ENCODE data around the gene FOXJ3.
A peak's percentile ranks its signal among the peaks of the same experiment; 100 is the strongest.

Gene FOXJ3

DNA sequence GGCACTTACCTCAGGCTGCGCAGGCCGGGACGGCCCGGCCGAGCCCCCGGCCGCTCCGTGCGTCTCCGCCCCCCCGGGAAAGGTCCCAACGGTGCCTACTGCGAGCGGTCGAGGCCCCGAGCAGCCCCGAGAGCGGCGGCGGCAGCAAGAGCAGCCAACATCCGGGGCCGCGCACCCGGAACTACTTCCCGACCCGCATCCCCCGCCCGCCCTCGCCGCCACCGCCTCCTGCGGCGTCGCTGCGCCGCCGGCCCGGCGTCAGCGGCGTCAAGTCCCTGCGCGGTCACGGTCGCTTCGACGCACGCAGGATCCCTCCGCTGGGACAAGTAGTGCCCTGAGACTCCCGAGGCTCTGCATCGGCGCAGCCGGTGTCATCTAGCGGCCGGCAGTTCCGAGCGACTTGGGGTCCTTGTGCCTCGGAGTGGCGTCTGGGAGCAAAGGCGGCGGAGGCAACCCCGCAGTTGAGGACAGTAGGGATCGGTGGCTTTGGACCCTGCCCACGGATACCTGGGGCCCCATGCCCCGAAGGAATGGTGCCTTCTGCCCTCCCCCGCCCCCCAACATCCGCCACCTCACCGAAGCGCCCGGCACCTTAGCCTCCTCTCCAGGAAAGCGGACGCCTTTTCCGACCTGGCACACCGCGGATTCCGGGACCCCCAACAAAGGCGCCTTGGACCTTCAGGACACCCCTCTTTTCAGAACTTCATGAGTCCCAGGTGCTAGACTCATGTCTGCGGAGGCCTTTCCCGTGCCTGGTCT is at the start of gene FOXJ3:
Gene FOXJ3 (minus strand): TSS at position 186 of the 759 bp plus-strand sequence. CDS start 24,142 bp downstream, outside the sequence.
- peaks cover 47% of the 10 kb centered on the region for H3K79me2 ChIP-seq (ENCODE audit: control insufficient read depth, insufficient read depth, low read length, unreplicated experiment)

DNA sequence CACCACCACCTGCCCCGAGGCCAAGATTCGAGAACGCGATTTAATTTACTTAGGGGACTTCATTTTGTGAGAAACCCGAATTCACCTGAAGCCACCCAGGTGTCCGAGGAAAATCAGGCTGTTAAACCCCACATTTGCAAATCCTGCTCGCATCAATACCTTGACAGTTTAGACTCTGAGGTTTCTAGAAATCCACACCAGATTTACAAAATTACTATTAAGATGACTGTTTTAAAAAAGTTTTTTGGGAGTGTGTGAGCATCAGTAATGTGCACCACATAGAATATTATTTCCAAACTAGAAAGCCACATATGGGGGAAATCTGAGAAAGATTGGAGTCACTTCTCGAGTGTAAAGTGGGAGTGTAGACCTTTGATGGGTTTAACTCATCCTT is 46.2 kb upstream of the FOXJ3 start:
- Histone ChIP-seq H3K27ac (ENCODE audit: low read depth, low read length) (no peak overlapping the region), H3K36me3 (ENCODE audit: insufficient read depth, low read length) (no peaks in the 10 kb centered on the region), H3K79me2 (ENCODE audit: control insufficient read depth, insufficient read depth, low read length, unreplicated experiment) (no peaks in the 10 kb centered on the region), H3K27me3 (ENCODE audit: insufficient read depth, low read length) (peaks cover 63% of the 10 kb centered on the region), H3K4me3 (ENCODE audit: low read depth, low read length) (peak overlapping the region; percentile 62; the same call in 1 of the 2 replicates), H2AFZ (ENCODE audit: low read length, unreplicated experiment) (no peak overlapping the region), H3K4me1 (ENCODE audit: control insufficient read depth, insufficient read depth, low read length, unreplicated experiment) (no peaks in the 10 kb centered on the region)

More for the DNA sequence above, at the start of gene FOXJ3:
- Histone ChIP-seq H3K27ac (ENCODE audit: low read depth, low read length) (peak within 1 kb of the TSS; percentile 55), H3K4me3 (ENCODE audit: low read depth, low read length) (peak within 1 kb of the TSS; percentile 84), H3K27me3 (ENCODE audit: insufficient read depth, low read length) (no peaks in the 10 kb centered on the region), H3K4me1 (ENCODE audit: control insufficient read depth, insufficient read depth, low read length, unreplicated experiment) (peaks cover 15% of the 10 kb centered on the region), H3K36me3 (ENCODE audit: insufficient read depth, low read length) (no peaks in the 10 kb centered on the region), H2AFZ (ENCODE audit: low read length, unreplicated experiment) (peak within 1 kb of the TSS; percentile 93)

DNA sequence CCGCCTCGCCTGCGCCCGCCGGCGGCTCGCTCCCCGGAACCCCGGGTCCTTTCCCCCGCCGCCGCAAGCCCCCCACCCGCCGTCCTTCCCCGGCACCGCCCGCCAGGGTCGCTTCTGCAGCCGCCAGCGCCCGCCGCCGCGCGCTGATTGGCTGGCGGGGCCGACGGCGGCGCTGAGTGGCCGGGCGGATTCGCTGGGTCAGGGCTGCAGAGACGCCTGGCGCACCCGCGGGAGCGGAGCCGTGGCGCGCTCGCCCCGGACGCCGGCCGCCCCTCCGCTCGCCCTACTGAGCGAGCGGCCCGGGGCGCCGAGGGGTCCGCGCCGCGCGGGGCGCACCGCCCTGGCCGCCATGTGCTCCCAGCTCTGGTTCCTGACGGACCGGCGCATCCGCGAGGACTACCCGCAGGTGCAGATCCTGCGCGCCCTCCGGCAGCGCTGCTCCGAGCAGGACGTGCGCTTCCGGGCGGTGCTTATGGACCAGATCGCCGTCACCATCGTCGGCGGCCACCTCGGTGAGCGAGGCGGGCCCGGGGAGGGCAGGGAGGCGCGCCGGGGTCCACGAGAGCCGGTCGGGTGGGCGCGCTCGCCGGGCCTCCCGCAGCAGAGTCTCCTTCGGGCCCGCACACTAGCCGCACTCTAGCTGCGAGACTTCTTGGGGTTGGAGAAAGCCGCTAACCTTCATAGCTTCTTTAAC is 45.7 kb upstream of the FOXJ3 start, which contains the start of gene RIMKLA:
Gene RIMKLA (plus strand): TSS at position 207 of the 694 bp plus-strand sequence. CDS start 143 bp downstream, at position 350.
- Histone ChIP-seq H3K4me1 (ENCODE audit: control insufficient read depth, insufficient read depth, low read length, unreplicated experiment) (no peaks in the 10 kb centered on the region), H3K4me3 (ENCODE audit: low read depth, low read length) (peak within 1 kb of the TSS; percentile 62), H3K79me2 (ENCODE audit: control insufficient read depth, insufficient read depth, low read length, unreplicated experiment) (no peaks in the 10 kb centered on the region), H2AFZ (ENCODE audit: low read length, unreplicated experiment) (peak within 1 kb of the TSS; percentile 51), H3K36me3 (ENCODE audit: insufficient read depth, low read length) (no peaks in the 10 kb centered on the region), H3K27ac (ENCODE audit: low read depth, low read length) (no peak within 1 kb of the TSS), H3K27me3 (ENCODE audit: insufficient read depth, low read length) (peaks cover 63% of the 10 kb centered on the region)

DNA sequence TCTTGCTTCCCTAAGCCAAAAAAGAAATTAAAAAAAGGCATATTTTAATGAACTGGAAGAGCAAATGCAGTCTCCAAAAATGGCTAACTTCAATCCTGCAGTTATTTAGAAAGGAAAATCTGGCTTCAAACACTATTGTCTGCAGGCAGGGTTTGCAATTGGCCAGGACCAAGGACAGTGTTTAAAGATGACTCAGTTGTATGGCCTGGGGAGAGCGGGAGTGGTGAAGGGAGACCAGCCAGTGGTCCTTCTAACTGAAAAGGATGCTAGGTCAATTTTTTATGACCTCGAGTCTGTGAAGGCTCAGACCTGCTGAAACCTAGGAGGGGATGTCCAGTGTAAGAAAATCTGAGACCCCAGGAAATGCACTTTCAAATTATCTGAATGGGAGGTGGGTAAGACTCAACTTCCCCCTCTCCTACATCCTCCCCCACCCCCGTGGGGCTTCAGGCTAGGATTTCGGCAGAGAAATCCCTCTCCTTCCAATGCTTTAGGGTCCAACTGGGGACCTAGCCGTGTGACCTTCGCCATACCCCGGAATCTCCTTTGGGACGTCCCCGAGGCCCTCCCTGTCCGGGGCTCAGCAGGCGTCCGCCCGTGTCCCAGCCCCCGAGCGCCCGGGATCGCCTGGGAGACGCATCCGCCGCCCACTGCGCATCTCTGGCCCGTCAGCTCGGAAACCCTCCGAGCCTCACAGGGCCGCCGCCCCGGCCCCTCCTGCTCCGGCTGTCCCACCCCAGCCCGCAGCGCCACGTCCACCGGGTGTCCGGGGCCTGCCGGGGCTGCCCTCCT is 45.0 kb upstream of the FOXJ3 start:
- H3K4me1 ChIP-seq (ENCODE audit: control insufficient read depth, insufficient read depth, low read length, unreplicated experiment) = no peaks in the 10 kb centered on the region
- peaks cover 63% of the 10 kb centered on the region for H3K27me3 ChIP-seq (ENCODE audit: insufficient read depth, low read length)
- peak overlapping the region; percentile 62 for H3K4me3 ChIP-seq (ENCODE audit: low read depth, low read length)
- no peaks in the 10 kb centered on the region for H3K79me2 ChIP-seq (ENCODE audit: control insufficient read depth, insufficient read depth, low read length, unreplicated experiment)
- peak overlapping the region; percentile 51 for H2AFZ ChIP-seq (ENCODE audit: low read length, unreplicated experiment)
- H3K27ac ChIP-seq (ENCODE audit: low read depth, low read length) = no peak overlapping the region
- H3K36me3 ChIP-seq (ENCODE audit: insufficient read depth, low read length) = no peaks in the 10 kb centered on the region

- H3K79me2 ChIP-seq (ENCODE audit: control insufficient read depth, insufficient read depth, low read length, unreplicated experiment) = no peaks in the 10 kb centered on the region
- no peaks in the 10 kb centered on the region for H3K36me3 ChIP-seq (ENCODE audit: insufficient read depth, low read length)
- H3K4me3 ChIP-seq (ENCODE audit: low read depth, low read length) = no peak overlapping the region
- H3K4me1 ChIP-seq (ENCODE audit: control insufficient read depth, insufficient read depth, low read length, unreplicated experiment) = no peaks in the 10 kb centered on the region
- peaks cover 58% of the 10 kb centered on the region for H3K27me3 ChIP-seq (ENCODE audit: insufficient read depth, low read length)
- H2AFZ ChIP-seq (ENCODE audit: low read length, unreplicated experiment) = no peak overlapping the region
- no peak overlapping the region for H3K27ac ChIP-seq (ENCODE audit: low read depth, low read length)
Observed at GRCh38 chr1:42372796-42373195, 37.8 kb upstream of the FOXJ3 start.

DNA sequence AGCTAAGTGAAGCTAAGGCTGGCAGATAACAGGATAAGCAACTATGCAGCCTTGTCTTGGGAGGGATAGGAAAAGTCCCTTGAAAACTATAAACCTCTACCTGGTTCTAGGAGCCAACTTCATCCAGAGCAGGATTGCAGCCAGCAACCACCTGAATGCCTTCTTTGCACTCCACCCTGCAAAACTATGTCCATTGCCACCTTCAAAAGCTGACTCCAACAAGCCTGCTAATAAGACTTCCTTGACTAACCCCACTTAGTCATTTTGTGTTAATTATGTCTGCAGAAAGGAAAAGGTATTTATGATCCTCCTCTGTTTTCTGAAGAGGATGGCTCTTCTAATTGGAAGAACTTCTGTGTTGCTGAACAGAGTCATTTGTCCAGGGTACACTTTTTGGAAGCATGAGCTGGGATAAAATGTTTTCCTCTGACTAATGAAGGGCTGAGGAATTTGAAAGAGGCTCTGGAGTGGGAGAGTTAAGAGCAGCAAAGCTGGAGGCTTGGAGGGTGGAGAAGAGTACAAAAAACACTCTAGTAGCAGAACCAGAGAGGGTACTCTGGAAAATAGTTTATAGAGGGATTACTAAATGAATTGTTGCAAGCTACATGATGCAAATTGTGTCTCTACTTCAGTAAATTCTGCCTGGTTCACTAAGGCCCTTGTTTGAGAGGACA is 36.0 kb upstream of the FOXJ3 start:
- H3K36me3 ChIP-seq (ENCODE audit: insufficient read depth, low read length) = no peaks in the 10 kb centered on the region

GRCh38 chr1:42369471-42369870 is 34.4 kb upstream of the FOXJ3 start:
- Histone ChIP-seq H3K79me2 (ENCODE audit: control insufficient read depth, insufficient read depth, low read length, unreplicated experiment) (no peaks in the 10 kb centered on the region), H3K36me3 (ENCODE audit: insufficient read depth, low read length) (no peaks in the 10 kb centered on the region), H3K4me3 (ENCODE audit: low read depth, low read length) (no peak overlapping the region), H3K27ac (ENCODE audit: low read depth, low read length) (no peak overlapping the region), H3K4me1 (ENCODE audit: control insufficient read depth, insufficient read depth, low read length, unreplicated experiment) (no peaks in the 10 kb centered on the region), H2AFZ (ENCODE audit: low read length, unreplicated experiment) (no peak overlapping the region), H3K27me3 (ENCODE audit: insufficient read depth, low read length) (peaks cover 53% of the 10 kb centered on the region)

More for the DNA sequence above, 36.0 kb upstream of the FOXJ3 start:
- H2AFZ ChIP-seq (ENCODE audit: low read length, unreplicated experiment) = no peak overlapping the region
- no peaks in the 10 kb centered on the region for H3K4me1 ChIP-seq (ENCODE audit: control insufficient read depth, insufficient read depth, low read length, unreplicated experiment)
- no peak overlapping the region for H3K4me3 ChIP-seq (ENCODE audit: low read depth, low read length)
- no peaks in the 10 kb centered on the region for H3K79me2 ChIP-seq (ENCODE audit: control insufficient read depth, insufficient read depth, low read length, unreplicated experiment)
- H3K27me3 ChIP-seq (ENCODE audit: insufficient read depth, low read length) = peaks cover 53% of the 10 kb centered on the region
- H3K27ac ChIP-seq (ENCODE audit: low read depth, low read length) = no peak overlapping the region

DNA sequence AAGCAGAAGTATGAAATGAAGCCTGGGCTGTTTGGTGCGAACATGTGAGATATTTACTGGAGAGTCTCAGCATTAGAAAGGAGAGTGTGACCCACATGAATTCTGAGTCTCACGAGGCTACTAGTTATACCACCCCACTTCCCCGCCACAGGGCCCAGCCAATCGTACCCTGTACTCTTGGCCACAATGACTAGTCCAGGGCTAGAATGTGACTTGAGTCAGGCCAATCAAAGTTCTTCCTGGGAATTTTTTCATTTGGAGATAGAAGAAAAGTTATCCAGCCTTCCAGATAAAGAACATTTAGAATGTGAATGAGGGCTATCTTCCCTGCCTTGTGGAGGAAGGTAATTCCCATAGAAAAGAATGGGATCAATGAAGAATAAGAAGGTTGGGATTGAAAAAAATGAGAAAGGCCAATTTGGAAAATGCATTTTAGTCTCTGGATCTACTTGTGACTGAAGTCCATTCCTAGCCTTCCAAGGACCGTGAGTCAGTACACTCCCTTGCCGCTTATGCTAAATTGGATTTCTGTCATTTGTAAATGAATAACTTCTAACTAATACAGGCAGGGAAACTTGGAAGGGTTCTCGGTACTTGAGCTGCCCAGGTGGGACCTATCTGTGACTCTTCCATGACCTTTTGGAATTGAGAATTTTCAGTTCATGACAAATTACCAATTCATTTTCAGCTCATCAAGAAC is 33.2 kb upstream of the FOXJ3 start:
- no peak overlapping the region for H2AFZ ChIP-seq (ENCODE audit: low read length, unreplicated experiment)
- no peak overlapping the region for H3K27ac ChIP-seq (ENCODE audit: low read depth, low read length)
- no peaks in the 10 kb centered on the region for H3K4me1 ChIP-seq (ENCODE audit: control insufficient read depth, insufficient read depth, low read length, unreplicated experiment)
- H3K79me2 ChIP-seq (ENCODE audit: control insufficient read depth, insufficient read depth, low read length, unreplicated experiment) = no peaks in the 10 kb centered on the region
- H3K27me3 ChIP-seq (ENCODE audit: insufficient read depth, low read length) = peaks cover 53% of the 10 kb centered on the region
- H3K36me3 ChIP-seq (ENCODE audit: insufficient read depth, low read length) = no peaks in the 10 kb centered on the region
- no peak overlapping the region for H3K4me3 ChIP-seq (ENCODE audit: low read depth, low read length)

DNA sequence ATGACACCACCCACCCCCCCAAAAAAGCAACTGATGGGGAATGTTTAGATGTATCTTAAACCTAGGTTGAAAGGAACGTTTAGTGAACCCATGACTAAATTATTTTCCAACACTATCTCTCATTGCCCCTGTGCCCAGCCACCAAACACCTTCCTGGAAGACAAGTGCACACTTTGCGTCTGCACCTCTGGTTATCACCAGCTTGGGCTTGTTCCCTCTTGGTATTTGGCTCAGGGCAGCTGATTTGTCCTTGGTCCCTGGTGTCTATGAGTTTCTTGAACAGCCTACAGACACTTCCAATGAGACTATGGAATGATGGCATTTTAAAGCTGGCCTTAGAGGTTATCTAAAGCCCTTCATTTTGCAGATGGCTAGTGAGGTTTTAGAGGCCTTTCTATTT is 30.1 kb upstream of the FOXJ3 start:
- H3K27me3 ChIP-seq (ENCODE audit: insufficient read depth, low read length) = peaks cover 51% of the 10 kb centered on the region
- no peak overlapping the region for H3K4me3 ChIP-seq (ENCODE audit: low read depth, low read length)
- no peaks in the 10 kb centered on the region for H3K36me3 ChIP-seq (ENCODE audit: insufficient read depth, low read length)
- no peaks in the 10 kb centered on the region for H3K4me1 ChIP-seq (ENCODE audit: control insufficient read depth, insufficient read depth, low read length, unreplicated experiment)
- no peaks in the 10 kb centered on the region for H3K79me2 ChIP-seq (ENCODE audit: control insufficient read depth, insufficient read depth, low read length, unreplicated experiment)
- no peak overlapping the region for H3K27ac ChIP-seq (ENCODE audit: low read depth, low read length)
- H2AFZ ChIP-seq (ENCODE audit: low read length, unreplicated experiment) = no peak overlapping the region
